Neural crest cell (in vitro differentiated cells): Measurements from ENCODE around the gene PATE2. TPM values are rescaled to one million over a fixed set of nuclear protein-coding genes. Genes with fewer than 3 reads are reported as not detected.

ENCODE experiments used
- DNase-seq: peaks from one replicate; pipeline ENCODE4 v3.0.0; 2021; ENCODE audit warnings: low read depth, mixed read lengths, low spot score
- H3K27ac Mint-ChIP-seq: one replicate; pipeline ENCODE4 v1.8.0; 2021; ENCODE audit warnings: mild to moderate bottlenecking, mixed read lengths; ENCODE audit not compliant: unreplicated experiment
- H3K27me3 Mint-ChIP-seq: 2 replicates; pipeline ENCODE4 v1.8.0; 2021; ENCODE audit warnings: low read depth, mild to moderate bottlenecking, mixed read lengths
- H3K36me3 Mint-ChIP-seq: 2 replicates; pipeline ENCODE4 v1.8.0; 2021; ENCODE audit warnings: low read depth, mild to moderate bottlenecking, mixed read lengths
- H3K4me1 Mint-ChIP-seq: 2 replicates; pipeline ENCODE4 v1.8.0; 2021; ENCODE audit warnings: mixed read lengths
- H3K4me3 Mint-ChIP-seq: one replicate; pipeline ENCODE4 v1.8.0; 2021; ENCODE audit warnings: mild to moderate bottlenecking, mixed read lengths
- H3K9me3 Mint-ChIP-seq: 2 replicates; pipeline ENCODE4 v1.8.0; 2021; ENCODE audit warnings: mixed read lengths
- CTCF ChIP-seq: fragments of 200-600 bp; sonication (generic); conservative IDR thresholded peaks from 2 replicates; pipeline ENCODE4 v1.5.0; 2021; ENCODE audit warnings: antibody characterized with exemption, mild to moderate bottlenecking
- total RNA-seq: library from RNA; stranded (reverse); gene quantifications from 2 replicates; pipeline ENCODE4 v1.2.1, GENCODE V29; 2021

The PATE2 gene
- total RNA-seq, 1 donor from 2014 or later: 0.70 TPM

GRCh38 chr11:125787827-125788226 is 9.2 kb upstream of the PATE2 start, which contains the start of gene PATE3:
Gene PATE3, plus strand, starts transcription at chr11:125788127. Its CDS starts 25 bp downstream, at chr11:125788152.
- Mint-ChIP-seq H3K4me3 (no peak within 1 kb of the TSS), H3K9me3 (peaks cover 4% of the 10 kb centered on the region), H3K4me1 (no peaks in the 10 kb centered on the region), H3K36me3 (no peaks in the 10 kb centered on the region), H3K27me3 (peaks cover 9% of the 10 kb centered on the region), H3K27ac (no peak within 1 kb of the TSS)
- no peak for DNase-seq
- no peak for TF ChIP-seq CTCF

- Mint-ChIP-seq H3K27me3 (peaks cover 12% of the 10 kb centered on the region), H3K36me3 (no peaks in the 10 kb centered on the region), H3K4me1 (no peaks in the 10 kb centered on the region), H3K27ac (no peak overlapping the region), H3K4me3 (no peak overlapping the region), H3K9me3 (peaks cover 2% of the 10 kb centered on the region)
- no peak for DNase-seq
- TF ChIP-seq CTCF: no peak
Measured at GRCh38 chr11:125784678-125785077, 6.0 kb upstream of the PATE2 start.

- Mint-ChIP-seq H3K27me3 (peaks cover 18% of the 10 kb centered on the region), H3K4me1 (no peaks in the 10 kb centered on the region), H3K36me3 (no peaks in the 10 kb centered on the region), H3K27ac (no peak overlapping the region), H3K4me3 (no peak overlapping the region), H3K9me3 (peaks cover 2% of the 10 kb centered on the region)
- no peak for TF ChIP-seq CTCF
- no peak for DNase-seq
Measured at GRCh38 chr11:125777309-125777708, 1.3 kb downstream of the PATE2 start.

- TF ChIP-seq CTCF: no peak
- Mint-ChIP-seq H3K36me3 (no peaks in the 10 kb centered on the region), H3K9me3 (no peaks in the 10 kb centered on the region), H3K4me1 (no peaks in the 10 kb centered on the region), H3K27ac (no peak overlapping the region), H3K27me3 (peaks cover 34% of the 10 kb centered on the region), H3K4me3 (no peak overlapping the region)
- no peak for DNase-seq
Measured at GRCh38 chr11:125773516-125773915, 5.1 kb downstream of the PATE2 start.

GRCh38 chr11:125772834-125773505 is 5.7 kb downstream of the PATE2 start:
- no peak overlapping the region for H3K4me3 Mint-ChIP-seq
- no peak overlapping the region for H3K27ac Mint-ChIP-seq
- no peaks in the 10 kb centered on the region for H3K9me3 Mint-ChIP-seq
- no peaks in the 10 kb centered on the region for H3K36me3 Mint-ChIP-seq
- no peak for TF ChIP-seq CTCF
- no peak for DNase-seq
- H3K27me3 Mint-ChIP-seq: peaks cover 32% of the 10 kb centered on the region
- H3K4me1 Mint-ChIP-seq: no peaks in the 10 kb centered on the region
